ENCODE data around the gene SLC38A10.

GRCh38 chr17:81254955-81255717 is 40.0 kb downstream of the SLC38A10 start:
- peak; percentile 33 for TF ChIP-seq SMC3 (conservative IDR thresholded peaks at IDR 0.05; ENCODE audit: poor library complexity)
- no peak for TF ChIP-seq EZH2 (IDR thresholded peaks at IDR 0.05; ENCODE audit: borderline replicate concordance, insufficient read depth, low read length, poor library complexity, severe bottlenecking)
- no peak for TF ChIP-seq CTCF (IDR thresholded peaks at IDR 0.05; ENCODE audit: poor library complexity, severe bottlenecking)
- no peak for TF ChIP-seq MXI1 (conservative IDR thresholded peaks at IDR 0.05; ENCODE audit: poor library complexity, severe bottlenecking)
- TF ChIP-seq REST (IDR thresholded peaks at IDR 0.05; ENCODE audit: borderline replicate concordance): no peak
- TF ChIP-seq RAD21 (conservative IDR thresholded peaks at IDR 0.05): no peak
